Stimulated activated CD8-positive, alpha-beta memory T cell treated with anti-CD3 and anti-CD28 coated beads, Interleukin-12 subunit alpha, Interleukin-12 subunit beta, amount 100 ng/mL, for 4 hours (primary cell): Measurements from ENCODE around the gene KIFBP.
"Not testable (repeated sequence)": the region's sequence is repeated elsewhere in the genome, so short reads cannot be mapped to it uniquely, and the experiment has no call there.

ENCODE experiments used
- DNase-seq: peaks from one replicate; pipeline ENCODE4 v3.0.0-alpha.2; 2020; ENCODE audit warnings: low read depth

The KIFBP gene

GRCh38 chr10:68997211-68997610, 8.6 kb downstream of the KIFBP start:
- no peak for DNase-seq

- DNase-seq: no peak
Measured at GRCh38 chr10:69004821-69005220, 16.2 kb downstream of the KIFBP start.

GRCh38 chr10:69005704-69006485, 17.3 kb downstream of the KIFBP start:
- no peak for DNase-seq

GRCh38 chr10:69007260-69007659, 18.7 kb downstream of the KIFBP start:
- no peak for DNase-seq

GRCh38 chr10:69009360-69009759, 20.8 kb downstream of the KIFBP start:
- no peak for DNase-seq

GRCh38 chr10:69010151-69010640, 21.6 kb downstream of the KIFBP start:
- no peak for DNase-seq

- not testable (repeated sequence) for DNase-seq
Measured at GRCh38 chr10:69012778-69013177, 24.2 kb downstream of the KIFBP start.

- DNase-seq: no peak
Measured at GRCh38 chr10:69014171-69014570, 25.6 kb downstream of the KIFBP start.

GRCh38 chr10:69018613-69019012, 30.0 kb downstream of the KIFBP start:
- no peak for DNase-seq

GRCh38 chr10:69022611-69023010, 34.0 kb downstream of the KIFBP start:
- no peak for DNase-seq

GRCh38 chr10:69025370-69025896, 36.8 kb downstream of the KIFBP start:
- no peak for DNase-seq

- no peak for DNase-seq
Measured at GRCh38 chr10:69033256-69033655, 44.7 kb downstream of the KIFBP start.

GRCh38 chr10:69037489-69037888, 48.9 kb downstream of the KIFBP start:
- DNase-seq: no peak

- not testable (repeated sequence) for DNase-seq
Measured at GRCh38 chr10:69040904-69041303, 52.3 kb downstream of the KIFBP start.

GRCh38 chr10:69042417-69042816, 53.8 kb downstream of the KIFBP start:
- DNase-seq: no peak

GRCh38 chr10:69042838-69043237, 54.2 kb downstream of the KIFBP start:
- no peak for DNase-seq

- no peak for DNase-seq
Measured at GRCh38 chr10:69043931-69044531, 55.4 kb downstream of the KIFBP start.

GRCh38 chr10:69044546-69044945, 55.9 kb downstream of the KIFBP start:
- DNase-seq: no peak

- DNase-seq: no peak
Measured at GRCh38 chr10:69045441-69046300, 57.1 kb downstream of the KIFBP start.

GRCh38 chr10:69047111-69047832, 58.7 kb downstream of the KIFBP start:
- DNase-seq: no peak

- no peak for DNase-seq
Measured at GRCh38 chr10:69048103-69048502, 59.5 kb downstream of the KIFBP start.

- DNase-seq: no peak
Measured at GRCh38 chr10:69049566-69049961, 61.0 kb downstream of the KIFBP start.
